Glomerular visceral epithelial cell (primary cell): Measurements from ENCODE around the gene PRSS35.
"Not testable (repeated sequence)": the region's sequence is repeated elsewhere in the genome, so short reads cannot be mapped to it uniquely, and the experiment has no call there.

Experiments used
- DNase-seq: peaks from one replicate; pipeline ENCODE4 v3.0.0-alpha.2; 2016; ENCODE audit errors: extremely low spot score

The PRSS35 gene

GRCh38 chr6:83517500-83517899 lies 5.2 kb downstream of the PRSS35 start:
- no peak for DNase-seq

GRCh38 chr6:83518816-83519480 lies 6.6 kb downstream of the PRSS35 start:
- no peak for DNase-seq

- peak; percentile 44 for DNase-seq
These were observed 23.8 kb downstream of the PRSS35 start for GRCh38 chr6:83536034-83536646.

GRCh38 chr6:83536647-83537589 lies 24.6 kb downstream of the PRSS35 start:
- DNase-seq = no peak

GRCh38 chr6:83539678-83540077 lies 27.3 kb downstream of the PRSS35 start:
- DNase-seq = no peak

GRCh38 chr6:83546636-83547035 lies 34.3 kb downstream of the PRSS35 start:
- DNase-seq = no peak

- not testable (repeated sequence) for DNase-seq
These were observed 38.1 kb downstream of the PRSS35 start for GRCh38 chr6:83550482-83550881.

- DNase-seq = not testable (repeated sequence)
These were observed 39.4 kb downstream of the PRSS35 start for GRCh38 chr6:83551748-83552147.

- no peak for DNase-seq
These were observed 44.5 kb downstream of the PRSS35 start for GRCh38 chr6:83556871-83557270.

- DNase-seq = no peak
These were observed 46.6 kb downstream of the PRSS35 start for GRCh38 chr6:83558975-83559374.

GRCh38 chr6:83571663-83572185 lies 59.4 kb downstream of the PRSS35 start:
- DNase-seq = not testable (repeated sequence)

- DNase-seq = peak; percentile 21
These were observed 62.4 kb downstream of the PRSS35 start for GRCh38 chr6:83574783-83575182.
